Measurements from ENCODE around the gene MGMT.

Gene MGMT

GRCh38 chr10:129497013-129497412 is 30.0 kb downstream of the MGMT start:
- no peak for DNase-seq

- DNase-seq: no peak
Measured at GRCh38 chr10:129498680-129499079, 31.6 kb downstream of the MGMT start.

GRCh38 chr10:129500617-129501339 is 33.7 kb downstream of the MGMT start:
- DNase-seq: no peak

- DNase-seq: no peak
Measured at GRCh38 chr10:129501652-129502436, 34.8 kb downstream of the MGMT start.

- no peak for DNase-seq
Measured at GRCh38 chr10:129502448-129502847, 35.4 kb downstream of the MGMT start.

GRCh38 chr10:129505500-129506075 is 38.5 kb downstream of the MGMT start:
- no peak for DNase-seq

GRCh38 chr10:129506101-129506797 is 39.2 kb downstream of the MGMT start:
- DNase-seq: no peak

GRCh38 chr10:129507216-129507889 is 40.3 kb downstream of the MGMT start:
- DNase-seq: no peak

- DNase-seq: no peak
Measured at GRCh38 chr10:129509155-129509554, 42.1 kb downstream of the MGMT start.

- no peak for DNase-seq
Measured at GRCh38 chr10:129509835-129510234, 42.8 kb downstream of the MGMT start.

- DNase-seq: no peak
Measured at GRCh38 chr10:129511086-129511485, 44.0 kb downstream of the MGMT start.

GRCh38 chr10:129511758-129512157 is 44.7 kb downstream of the MGMT start:
- DNase-seq: no peak

- DNase-seq: no peak
Measured at GRCh38 chr10:129513312-129513711, 46.3 kb downstream of the MGMT start.

GRCh38 chr10:129514568-129515451 is 47.8 kb downstream of the MGMT start:
- DNase-seq: no peak

- no peak for DNase-seq
Measured at GRCh38 chr10:129516846-129517679, 50.0 kb downstream of the MGMT start.

GRCh38 chr10:129517680-129518057 is 50.6 kb downstream of the MGMT start:
- no peak for DNase-seq

- no peak for DNase-seq
Measured at GRCh38 chr10:129518793-129519192, 51.8 kb downstream of the MGMT start.

- no peak for DNase-seq
Measured at GRCh38 chr10:129520440-129521080, 53.5 kb downstream of the MGMT start.

- DNase-seq: no peak
Measured at GRCh38 chr10:129521161-129522025, 54.4 kb downstream of the MGMT start.

Data from suppressor macrophage treated with lipopolysaccharide for 4 hours (primary cell).